Astrocyte of the spinal cord (primary cell): ENCODE data around the gene RPL3.
"Not testable (repeated sequence)": the region's sequence is repeated elsewhere in the genome, so short reads cannot be mapped to it uniquely, and the experiment has no call there.

Experiments
- DNase-seq: peaks from one replicate; pipeline ENCODE4 v3.0.0; 2011; ENCODE audit warnings: low read depth, low spot score
- H3K4me3 ChIP-seq: 2 replicates; pipeline ENCODE4 v1.5.1; 2011; ENCODE audit warnings: low read depth, mild to moderate bottlenecking, low read length, moderate library complexity
- in situ Hi-C: cut with HindIII; loops from 2 replicates; pipeline ENCODE4 v1.10.0; 2017; ENCODE audit warnings: low sequenced_read_pairs
- TF ChIP-seq, protein P1 (sequence below): IDR thresholded peaks from 2 replicates; pipeline ENCODE4 v1.5.1; 2012; ENCODE audit warnings: low read depth, mild to moderate bottlenecking, low read length, inconsistent platforms

Gene RPL3

GRCh38 chr22:39344046-39344390, 24.6 kb upstream of the RPL3 start:
- no peak for DNase-seq
- in situ Hi-C loops = no loop called here
- TF ChIP-seq, protein P1, sequence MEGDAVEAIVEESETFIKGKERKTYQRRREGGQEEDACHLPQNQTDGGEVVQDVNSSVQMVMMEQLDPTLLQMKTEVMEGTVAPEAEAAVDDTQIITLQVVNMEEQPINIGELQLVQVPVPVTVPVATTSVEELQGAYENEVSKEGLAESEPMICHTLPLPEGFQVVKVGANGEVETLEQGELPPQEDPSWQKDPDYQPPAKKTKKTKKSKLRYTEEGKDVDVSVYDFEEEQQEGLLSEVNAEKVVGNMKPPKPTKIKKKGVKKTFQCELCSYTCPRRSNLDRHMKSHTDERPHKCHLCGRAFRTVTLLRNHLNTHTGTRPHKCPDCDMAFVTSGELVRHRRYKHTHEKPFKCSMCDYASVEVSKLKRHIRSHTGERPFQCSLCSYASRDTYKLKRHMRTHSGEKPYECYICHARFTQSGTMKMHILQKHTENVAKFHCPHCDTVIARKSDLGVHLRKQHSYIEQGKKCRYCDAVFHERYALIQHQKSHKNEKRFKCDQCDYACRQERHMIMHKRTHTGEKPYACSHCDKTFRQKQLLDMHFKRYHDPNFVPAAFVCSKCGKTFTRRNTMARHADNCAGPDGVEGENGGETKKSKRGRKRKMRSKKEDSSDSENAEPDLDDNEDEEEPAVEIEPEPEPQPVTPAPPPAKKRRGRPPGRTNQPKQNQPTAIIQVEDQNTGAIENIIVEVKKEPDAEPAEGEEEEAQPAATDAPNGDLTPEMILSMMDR = no peak
- H3K4me3 ChIP-seq = no peak overlapping the region

DNA sequence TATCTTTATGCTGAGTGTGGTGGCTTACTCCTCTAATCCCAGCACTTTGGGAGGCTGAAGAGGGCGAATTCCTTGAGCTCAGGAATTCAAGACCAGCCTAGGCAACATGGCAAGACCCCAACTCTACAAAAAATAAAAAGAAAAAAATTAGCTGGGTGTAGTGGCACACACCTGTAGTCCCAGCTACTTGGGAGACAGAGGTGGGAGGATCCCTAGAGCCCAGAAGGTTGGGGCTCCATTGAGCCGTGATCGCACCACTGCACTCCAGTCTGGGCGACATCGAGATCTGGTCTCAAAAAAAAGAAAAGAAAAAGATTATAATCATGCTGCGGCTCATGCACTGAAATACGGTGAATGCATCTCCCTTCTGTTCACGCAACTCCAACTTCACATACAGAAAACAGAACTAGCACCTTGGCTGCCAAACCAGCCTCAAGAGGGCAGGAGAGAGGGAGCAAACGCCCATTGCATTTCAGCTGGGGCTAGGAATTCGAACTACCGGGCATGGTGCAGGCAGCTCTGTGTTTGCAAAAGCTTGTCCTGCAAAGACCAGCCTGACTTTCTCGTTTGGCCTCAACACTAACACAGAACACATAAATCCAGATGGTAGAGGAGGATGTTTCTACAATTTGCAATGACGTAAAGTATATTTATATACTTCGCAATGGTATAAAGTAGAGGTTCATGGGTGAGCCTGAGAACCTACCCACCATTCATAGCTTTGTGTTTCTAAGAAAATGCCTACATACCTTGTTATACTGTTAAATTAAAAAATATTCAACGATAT, 24.0 kb upstream of the RPL3 start:
- in situ Hi-C loops = no loop called here
- peak; percentile 55 for DNase-seq
- no peak overlapping the region for H3K4me3 ChIP-seq
- TF ChIP-seq, protein P1 = peak; percentile 95

GRCh38 chr22:39341179-39341578, 21.8 kb upstream of the RPL3 start:
- in situ Hi-C loops = no loop called here
- TF ChIP-seq, protein P1 = no peak
- H3K4me3 ChIP-seq = no peak overlapping the region
- DNase-seq = no peak

DNA sequence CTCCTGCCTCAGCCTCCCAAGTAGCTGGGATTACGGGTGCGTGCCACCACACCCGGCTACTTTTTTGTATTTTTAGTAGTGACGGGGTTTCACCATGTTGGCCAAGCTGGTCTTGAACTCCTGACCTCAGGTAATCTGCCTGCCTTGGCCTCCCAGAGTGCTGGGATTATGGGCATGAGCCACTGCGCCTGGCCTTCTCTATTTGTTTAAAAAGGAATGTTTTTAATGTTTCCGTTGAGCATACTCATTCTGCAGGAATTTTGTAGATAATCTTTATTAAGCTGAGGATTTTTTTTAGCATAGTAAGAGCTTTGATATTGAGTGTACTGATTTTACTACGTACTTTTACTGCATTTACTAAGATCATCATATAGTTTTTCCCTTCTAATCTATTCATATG, 20.4 kb upstream of the RPL3 start:
- in situ Hi-C loops, H3K4me3 ChIP-seq: not testable (repeated sequence)
- peak; percentile 56 for DNase-seq

DNA sequence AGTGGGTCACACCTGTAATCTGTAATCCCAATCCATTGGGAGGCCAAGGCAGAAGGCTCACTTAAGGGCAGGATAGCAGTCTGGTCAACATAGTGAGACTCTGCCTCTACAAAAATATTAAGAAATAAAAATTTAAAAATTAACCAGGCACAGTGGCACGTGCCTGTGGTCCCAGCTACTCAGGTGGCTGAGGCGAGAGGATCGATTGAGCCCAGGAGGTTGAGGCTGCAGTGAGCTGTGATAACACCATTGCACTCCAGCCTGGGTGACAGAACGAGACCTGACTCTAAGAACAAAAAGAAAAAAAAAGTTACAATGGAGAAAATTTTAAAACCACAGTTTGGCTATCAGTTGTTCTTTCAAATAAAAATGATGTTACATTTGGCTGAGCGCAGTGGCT, 17.0 kb upstream of the RPL3 start:
- no peak overlapping the region for H3K4me3 ChIP-seq
- TF ChIP-seq, protein P1 = no peak
- DNase-seq = no peak
- in situ Hi-C loops = no loop called here

GRCh38 chr22:39332441-39333064, 13.1 kb upstream of the RPL3 start:
- no peak overlapping the region for H3K4me3 ChIP-seq
- TF ChIP-seq, protein P1 = no peak
- in situ Hi-C loops = no loop called here
- DNase-seq = no peak

GRCh38 chr22:39330553-39330952, 11.1 kb upstream of the RPL3 start:
- H3K4me3 ChIP-seq, in situ Hi-C loops, DNase-seq: not testable (repeated sequence)
